ENCODE data around the gene RAD51B. TPM values are rescaled to one million over a fixed set of nuclear protein-coding genes. Genes with fewer than 3 reads are reported as not detected.

RAD51B gene
- total and polyA plus RNA-seq, 4 donors, result 2.5 to 95.0 (median 9.6) TPM

GRCh38 chr14:68342216-68342763 lies 522.7 kb downstream of the RAD51B start:
- H3K9ac ChIP-seq (ENCODE audit: insufficient read depth in 1 of 2, low read length in 2 of 2), result no peak overlapping the region
- no peaks in the 10 kb centered on the region for H3K9me3 ChIP-seq (ENCODE audit: control insufficient read depth in 4 of 4, insufficient read depth in 3 of 4, low read length in 3 of 4)
- peaks cover 0 to 39% (median 4%) of the 10 kb centered on the region in 5 donors for H3K4me1 ChIP-seq (ENCODE audit: control insufficient read depth in 5 of 5, insufficient read depth in 5 of 5, low read length in 5 of 5)
- ATAC-seq (ENCODE audit: insufficient read depth, low FRiP score) (no peak), DNase-seq (no peak)
- no peak overlapping the region for H3K27ac ChIP-seq (ENCODE audit: low read depth in 1 of 2, low read length in 1 of 2)
- no peaks in the 10 kb centered on the region for H3K27me3 ChIP-seq (ENCODE audit: control insufficient read depth in 3 of 3, insufficient read depth in 3 of 3, low read length in 2 of 3)
- H3K4me3 ChIP-seq, result no peak overlapping the region
- no peaks in the 10 kb centered on the region for H3K36me3 ChIP-seq (ENCODE audit: control insufficient read depth in 4 of 4, insufficient read depth in 4 of 4, low read length in 4 of 4)
- TF ChIP-seq CTCF (IDR thresholded peaks at IDR 0.05; ENCODE audit: control extremely low read depth, extremely low read depth), result no peak
- 70 to 76% methylated on average over 3 of the region's 3 CpGs for WGBS, 2 donors

- Histone ChIP-seq H3K4me3 (no peak overlapping the region), H3K4me1 (ENCODE audit: control insufficient read depth in 5 of 5, insufficient read depth in 5 of 5, low read length in 5 of 5) (peaks cover 0 to 46% (median 4%) of the 10 kb centered on the region in 5 donors), H3K9me3 (ENCODE audit: control insufficient read depth in 4 of 4, insufficient read depth in 3 of 4, low read length in 3 of 4) (no peaks in the 10 kb centered on the region), H3K27me3 (ENCODE audit: control insufficient read depth in 3 of 3, insufficient read depth in 3 of 3, low read length in 2 of 3) (no peaks in the 10 kb centered on the region), H3K36me3 (ENCODE audit: control insufficient read depth in 4 of 4, insufficient read depth in 4 of 4, low read length in 4 of 4) (no peaks in the 10 kb centered on the region), H3K9ac (ENCODE audit: insufficient read depth in 1 of 2, low read length in 2 of 2) (no peak overlapping the region), H3K27ac (ENCODE audit: low read depth in 1 of 2, low read length in 1 of 2) (no peak overlapping the region)
- 94 to 100% methylated on average over 2 of the region's 2 CpGs for WGBS, 2 donors
- no peak for ATAC-seq (ENCODE audit: insufficient read depth, low FRiP score)
- TF ChIP-seq CTCF (IDR thresholded peaks at IDR 0.05; ENCODE audit: control extremely low read depth, extremely low read depth), result no peak
- DNase-seq, result no peak
Measured at GRCh38 chr14:68343534-68344118, 524.0 kb downstream of the RAD51B start.

- H3K27me3 ChIP-seq (ENCODE audit: control insufficient read depth in 3 of 3, insufficient read depth in 3 of 3, low read length in 2 of 3), result no peaks in the 10 kb centered on the region
- ATAC-seq (ENCODE audit: insufficient read depth, low FRiP score), result no peak
- no peak overlapping the region for H3K4me3 ChIP-seq
- TF ChIP-seq CTCF (IDR thresholded peaks at IDR 0.05; ENCODE audit: control extremely low read depth, extremely low read depth), result no peak
- no peaks in the 10 kb centered on the region for H3K9me3 ChIP-seq (ENCODE audit: control insufficient read depth in 4 of 4, insufficient read depth in 3 of 4, low read length in 3 of 4)
- no peaks in the 10 kb centered on the region for H3K36me3 ChIP-seq (ENCODE audit: control insufficient read depth in 4 of 4, insufficient read depth in 4 of 4, low read length in 4 of 4)
- peaks cover 0 to 63% (median 15%) of the 10 kb centered on the region in 5 donors for H3K4me1 ChIP-seq (ENCODE audit: control insufficient read depth in 5 of 5, insufficient read depth in 5 of 5, low read length in 5 of 5)
- DNase-seq, result no peak
- H3K27ac ChIP-seq (ENCODE audit: low read depth in 1 of 2, low read length in 1 of 2), result no peak overlapping the region
- WGBS, 2 donors, result 97 to 98% methylated on average over 4 of the region's 4 CpGs
- H3K9ac ChIP-seq (ENCODE audit: insufficient read depth in 1 of 2, low read length in 2 of 2), result no peak overlapping the region
Measured at GRCh38 chr14:68345738-68346137, 526.2 kb downstream of the RAD51B start.
